Measurements from ENCODE around the gene ST6GALNAC3. TPM values are rescaled to one million over a fixed set of nuclear protein-coding genes. Genes with fewer than 3 reads are reported as not detected.

ST6GALNAC3 gene
- total RNA-seq, 1 experiment from 2014 or later, result 2.2 TPM

- Histone ChIP-seq H3K36me3 (ENCODE audit: control insufficient read depth in 1 of 2, insufficient read depth in 2 of 2, low read length in 2 of 2) (no peaks in the 10 kb centered on the region), H3K27ac (ENCODE audit: low read depth, low read length) (no peak overlapping the region), H3K9me2 (ENCODE audit: insufficient read depth) (no peaks in the 10 kb centered on the region), H3K9me3 (ENCODE audit: control insufficient read depth in 1 of 2, insufficient read depth in 1 of 2, low read depth in 1 of 2, low read length in 2 of 2) (no peaks in the 10 kb centered on the region), H3K27me3 (ENCODE audit: insufficient read depth, low read length) (no peaks in the 10 kb centered on the region), H3K79me2 (ENCODE audit: insufficient read depth, low read length) (no peaks in the 10 kb centered on the region), H3K4me3 (replicated peaks in 1 of 2; ENCODE audit: low read depth in 1 of 2, low read length in 2 of 2) (no peak overlapping the region), H2AFZ (ENCODE audit: low read depth, low read length, poor library complexity, severe bottlenecking) (no peak overlapping the region), H3K4me1 (ENCODE audit: control insufficient read depth in 1 of 2, insufficient read depth in 2 of 2, low read length in 2 of 2) (no peaks in the 10 kb centered on the region), H3K9ac (ENCODE audit: low read length) (no peak overlapping the region), H4K20me1 (ENCODE audit: insufficient read depth) (no peaks in the 10 kb centered on the region), H3K4me2 (ENCODE audit: low read length) (no peak overlapping the region)
- ChIA-PET CTCF (no interaction called here), RAD21 (ENCODE audit: low non-redundant PET in 1 of 2, low total read pairs in 2 of 2, uncharacterized antibody in 2 of 2, unreplicated experiment in 2 of 2) (no interaction called here), POLR2A (no interaction called here)
- no TSS peak for BruUV-seq (replicated peaks)
- DNase-seq (ENCODE audit: low read depth, low spot score), result no peak
- intact Hi-C loops (cut with micrococcal nuclease), result no loop called here
- no peak for TF ChIP-seq EZH2phosphoT487 (IDR thresholded peaks at IDR 0.05; ENCODE audit: borderline replicate concordance)
- TF ChIP-seq CEBPB (IDR thresholded peaks at IDR 0.05; ENCODE audit: low read depth), result no peak
- TF ChIP-seq REST (IDR thresholded peaks at IDR 0.05; ENCODE audit: low read depth), result no peak
- no peak for TF ChIP-seq POLR2A (IDR thresholded peaks at IDR 0.05; ENCODE audit: borderline replicate concordance, extremely low read depth, insufficient read depth, insufficient read length)
- TF ChIP-seq EGR1 (IDR thresholded peaks at IDR 0.05; ENCODE audit: low read depth), result no peak
- no peak for TF ChIP-seq ZBTB33 (IDR thresholded peaks at IDR 0.05; ENCODE audit: extremely low read depth, insufficient replicate concordance, low read length)
- no peak for TF ChIP-seq CBX3 (IDR thresholded peaks at IDR 0.05; ENCODE audit: low read depth)
- TF ChIP-seq JUND (IDR thresholded peaks at IDR 0.05), result no peak
- TF ChIP-seq ZFX (IDR thresholded peaks at IDR 0.05), result no peak
- no peak for TF ChIP-seq SIN3A (IDR thresholded peaks at IDR 0.05; ENCODE audit: low read depth)
- no peak for TF ChIP-seq SRF (IDR thresholded peaks at IDR 0.05; ENCODE audit: low read depth)
- no peak for ATAC-seq
Measured at GRCh38 chr1:76101548-76101947, 27.0 kb downstream of the ST6GALNAC3 start.

Data from HCT116 (cell line).